ENCODE results near the gene ATG4B.

DNA sequence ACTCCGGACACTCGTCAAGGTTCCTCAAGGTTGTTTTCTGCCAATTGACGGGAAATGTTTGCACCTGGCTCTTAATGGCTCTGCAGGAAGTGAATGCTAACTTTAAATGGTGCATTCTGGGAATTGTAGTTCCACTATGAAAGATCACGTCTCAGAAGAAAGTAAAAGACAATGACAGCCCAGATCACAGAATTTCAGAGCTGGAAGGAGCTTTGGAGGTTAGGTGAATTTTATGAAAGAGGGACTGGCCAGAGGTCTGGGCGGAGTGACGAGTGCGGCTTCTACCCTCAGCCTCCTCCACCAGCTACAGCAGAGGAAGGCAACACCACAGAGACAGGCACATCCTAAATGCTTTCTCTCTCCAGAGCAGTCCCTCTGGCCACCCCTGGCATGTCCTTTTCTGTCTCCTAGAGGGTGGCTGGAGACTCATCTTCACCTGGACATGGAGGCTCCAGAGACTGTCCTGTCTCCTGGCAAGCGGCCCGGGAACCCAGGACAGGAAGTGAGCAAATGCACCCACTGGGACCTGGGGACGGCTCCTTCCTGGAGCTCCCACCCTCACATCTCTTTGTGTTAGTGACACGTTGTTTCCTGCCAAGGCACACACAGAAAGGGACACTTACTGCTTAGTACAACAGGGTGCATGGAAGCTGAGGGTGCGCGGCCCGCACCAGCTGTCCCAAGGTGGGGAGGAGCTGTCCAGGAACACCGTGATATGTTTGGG is 19.9 kb upstream of the ATG4B start:
- TF ChIP-seq, protein P1, sequence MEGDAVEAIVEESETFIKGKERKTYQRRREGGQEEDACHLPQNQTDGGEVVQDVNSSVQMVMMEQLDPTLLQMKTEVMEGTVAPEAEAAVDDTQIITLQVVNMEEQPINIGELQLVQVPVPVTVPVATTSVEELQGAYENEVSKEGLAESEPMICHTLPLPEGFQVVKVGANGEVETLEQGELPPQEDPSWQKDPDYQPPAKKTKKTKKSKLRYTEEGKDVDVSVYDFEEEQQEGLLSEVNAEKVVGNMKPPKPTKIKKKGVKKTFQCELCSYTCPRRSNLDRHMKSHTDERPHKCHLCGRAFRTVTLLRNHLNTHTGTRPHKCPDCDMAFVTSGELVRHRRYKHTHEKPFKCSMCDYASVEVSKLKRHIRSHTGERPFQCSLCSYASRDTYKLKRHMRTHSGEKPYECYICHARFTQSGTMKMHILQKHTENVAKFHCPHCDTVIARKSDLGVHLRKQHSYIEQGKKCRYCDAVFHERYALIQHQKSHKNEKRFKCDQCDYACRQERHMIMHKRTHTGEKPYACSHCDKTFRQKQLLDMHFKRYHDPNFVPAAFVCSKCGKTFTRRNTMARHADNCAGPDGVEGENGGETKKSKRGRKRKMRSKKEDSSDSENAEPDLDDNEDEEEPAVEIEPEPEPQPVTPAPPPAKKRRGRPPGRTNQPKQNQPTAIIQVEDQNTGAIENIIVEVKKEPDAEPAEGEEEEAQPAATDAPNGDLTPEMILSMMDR (IDR thresholded peaks at IDR 0.05; ENCODE audit: insufficient read depth, low read length, poor library complexity, severe bottlenecking): no peak
- no peak for TF ChIP-seq EZH2phosphoT487 (conservative IDR thresholded peaks at IDR 0.05; ENCODE audit: low read length)
